Caco-2 (cell line): ENCODE measurements around the gene PLXNA4. TPM values are rescaled to one million over a fixed set of nuclear protein-coding genes. Genes with fewer than 3 reads are reported as not detected.

Source experiments
- BruUV-seq: library from RNA; stranded (reverse); fragments of 400-500 nt; replicated peaks from 2 replicates; lab custom pipeline; 2021; lab: Mats Ljungman, UMichigan
- CTCF ChIA-PET: fragments of 300-600 bp; sonication (Branson Sonifier 250); formaldehyde crosslinking; loops from one replicate; lab custom pipeline; 2022; ENCODE audit warnings: antibody characterized with exemption; lab: Charles Lee
- POLR2A ChIA-PET: fragments of 300-600 bp; sonication (Branson Sonifier 250); formaldehyde crosslinking; loops from one replicate; lab custom pipeline; 2022; ENCODE audit warnings: antibody characterized with exemption; lab: Charles Lee
- DNase-seq, 2 experiments: peaks; one replicate each; pipeline versions ENCODE4 v3.0.0 to v3.0.0-alpha.2; 2020 to 2022
- H3K27me3 ChIP-seq: replicated peaks from 2 replicates; pipeline ENCODE4 v1.6.0; 2011; ENCODE audit warnings: low read length; ENCODE audit not compliant: control insufficient read depth, insufficient read depth
- H3K36me3 ChIP-seq: 2 replicates; pipeline ENCODE4 v1.5.1; 2011; ENCODE audit warnings: low read length; ENCODE audit not compliant: control insufficient read depth, insufficient read depth
- H3K4me1 ChIP-seq: fragments of 250-450 bp; sonication (Bioruptor Pico); 2 replicates; pipeline ENCODE4 v1.5.1; 2020; ENCODE audit warnings: mild to moderate bottlenecking
- H3K4me3 ChIP-seq: 2 replicates; pipeline ENCODE4 v1.5.1; 2011; ENCODE audit warnings: low read depth, mild to moderate bottlenecking, control low read depth, low read length
- H3K9me3 ChIP-seq: fragments of 250-450 bp; sonication (Bioruptor Pico); 2 replicates; pipeline ENCODE4 v1.5.1; 2020; ENCODE audit warnings: mild to moderate bottlenecking, moderate library complexity
- H3K27ac Mint-ChIP-seq: one replicate; pipeline ENCODE4 v1.8.0; 2022; ENCODE audit warnings: mixed read lengths; ENCODE audit not compliant: unreplicated experiment
- H3K27me3 Mint-ChIP-seq: one replicate; pipeline ENCODE4 v1.8.0; 2022; ENCODE audit warnings: mixed read lengths; ENCODE audit not compliant: insufficient read depth, unreplicated experiment
- H3K36me3 Mint-ChIP-seq: one replicate; pipeline ENCODE4 v1.8.0; 2022; ENCODE audit warnings: mild to moderate bottlenecking, mixed read lengths; ENCODE audit not compliant: insufficient read depth, unreplicated experiment
- H3K4me1 Mint-ChIP-seq: one replicate; pipeline ENCODE4 v1.8.0; 2022; ENCODE audit warnings: low read depth, mixed read lengths; ENCODE audit not compliant: unreplicated experiment
- H3K4me3 Mint-ChIP-seq: one replicate; pipeline ENCODE4 v1.8.0; 2022; ENCODE audit warnings: mild to moderate bottlenecking, moderate library complexity, mixed read lengths; ENCODE audit not compliant: unreplicated experiment
- H3K9me3 Mint-ChIP-seq: one replicate; pipeline ENCODE4 v1.8.0; 2022; ENCODE audit warnings: mixed read lengths; ENCODE audit not compliant: unreplicated experiment
- CTCF ChIP-seq, 2 experiments: fragments of 200-600 bp in 1 of 2; IDR thresholded peaks; 1 replicate in 1 of 2; 2 replicates in 1 of 2; pipeline versions ENCODE4 v1.5.1 to v1.8.0; 2011 to 2022; ENCODE audit warnings: antibody characterized with exemption in 1 of 2, control low read depth in 1 of 2, inconsistent platforms in 1 of 2, low read depth in 1 of 2, low read length in 1 of 2, mild to moderate bottlenecking in 1 of 2, moderate library complexity in 1 of 2; ENCODE audit not compliant: insufficient read depth in 1 of 2, severe bottlenecking in 1 of 2, unreplicated experiment in 1 of 2
- intact Hi-C: fragments of 100-400 bp; cut with micrococcal nuclease; formaldehyde crosslinking; loops from one replicate; pipeline ENCODE4 v1.10.0; 2022; ENCODE audit not compliant: unreplicated experiment
- total RNA-seq: library from RNA; stranded (reverse); gene quantifications from 2 replicates; pipeline ENCODE4 v1.2.3, GENCODE V29; 2022

Gene PLXNA4
- total RNA-seq, 1 experiment from 2014 or later: 0.43 TPM

GRCh38 chr7:132247995-132248618 is 328.2 kb downstream of the PLXNA4 start:
- no peaks in the 10 kb centered on the region for H3K27me3 Mint-ChIP-seq
- TF ChIP-seq CTCF (IDR thresholded peaks at IDR 0.05; ENCODE audit: insufficient read depth in 1 of 2, low read depth in 1 of 2, low read length in 1 of 2, severe bottlenecking in 1 of 2, unreplicated experiment in 1 of 2): no peak
- H3K4me1 Mint-ChIP-seq: peaks cover 8% of the 10 kb centered on the region
- H3K9me3 ChIP-seq: no peaks in the 10 kb centered on the region
- H3K4me3 ChIP-seq: no peak overlapping the region
- CTCF ChIA-PET: no interaction called here
- H3K9me3 Mint-ChIP-seq: peaks cover 11% of the 10 kb centered on the region
- no TSS peak for BruUV-seq
- POLR2A ChIA-PET: no interaction called here
- H3K4me1 ChIP-seq: peaks cover 5% of the 10 kb centered on the region; the same call in 1 of the 2 replicates
- no peak for DNase-seq
- H3K27ac Mint-ChIP-seq: no peak overlapping the region
- intact Hi-C loops: no loop called here
- H3K27me3 ChIP-seq: no peaks in the 10 kb centered on the region
- H3K36me3 ChIP-seq: no peaks in the 10 kb centered on the region
- no peaks in the 10 kb centered on the region for H3K36me3 Mint-ChIP-seq
- no peak overlapping the region for H3K4me3 Mint-ChIP-seq

- intact Hi-C loops: no loop called here
- Mint-ChIP-seq H3K36me3 (no peaks in the 10 kb centered on the region), H3K4me1 (peaks cover 8% of the 10 kb centered on the region), H3K27ac (no peak overlapping the region), H3K4me3 (no peak overlapping the region), H3K27me3 (no peaks in the 10 kb centered on the region), H3K9me3 (peaks cover 11% of the 10 kb centered on the region)
- Histone ChIP-seq H3K9me3 (no peaks in the 10 kb centered on the region), H3K4me1 (peaks cover 5% of the 10 kb centered on the region; the same call in 1 of the 2 replicates), H3K27me3 (no peaks in the 10 kb centered on the region), H3K4me3 (no peak overlapping the region), H3K36me3 (no peaks in the 10 kb centered on the region)
- ChIA-PET CTCF (no interaction called here), POLR2A (no interaction called here)
- no TSS peak for BruUV-seq
- TF ChIP-seq CTCF (IDR thresholded peaks at IDR 0.05; ENCODE audit: insufficient read depth in 1 of 2, low read depth in 1 of 2, low read length in 1 of 2, severe bottlenecking in 1 of 2, unreplicated experiment in 1 of 2): no peak
- DNase-seq: no peak
Observed at GRCh38 chr7:132246591-132246990, 329.7 kb downstream of the PLXNA4 start.

GRCh38 chr7:132245539-132245938 is 330.7 kb downstream of the PLXNA4 start:
- intact Hi-C loops: no loop called here
- Histone ChIP-seq H3K4me1 (no peaks in the 10 kb centered on the region), H3K9me3 (no peaks in the 10 kb centered on the region), H3K36me3 (no peaks in the 10 kb centered on the region), H3K27me3 (no peaks in the 10 kb centered on the region), H3K4me3 (no peak overlapping the region)
- no peak for DNase-seq
- TF ChIP-seq CTCF (IDR thresholded peaks at IDR 0.05; ENCODE audit: insufficient read depth in 1 of 2, low read depth in 1 of 2, low read length in 1 of 2, severe bottlenecking in 1 of 2, unreplicated experiment in 1 of 2): no peak
- Mint-ChIP-seq H3K36me3 (no peaks in the 10 kb centered on the region), H3K4me1 (peaks cover 8% of the 10 kb centered on the region), H3K27ac (no peak overlapping the region), H3K27me3 (no peaks in the 10 kb centered on the region), H3K9me3 (peaks cover 11% of the 10 kb centered on the region), H3K4me3 (no peak overlapping the region)
- BruUV-seq: no TSS peak
- ChIA-PET POLR2A (no interaction called here), CTCF (no interaction called here)
